ENCODE measurements around the gene RUFY3.
A peak's percentile ranks its signal among the peaks of the same experiment; 100 is the strongest.
"Not testable (repeated sequence)": the region's sequence is repeated elsewhere in the genome, so short reads cannot be mapped to it uniquely, and the experiment has no call there.

DNA sequence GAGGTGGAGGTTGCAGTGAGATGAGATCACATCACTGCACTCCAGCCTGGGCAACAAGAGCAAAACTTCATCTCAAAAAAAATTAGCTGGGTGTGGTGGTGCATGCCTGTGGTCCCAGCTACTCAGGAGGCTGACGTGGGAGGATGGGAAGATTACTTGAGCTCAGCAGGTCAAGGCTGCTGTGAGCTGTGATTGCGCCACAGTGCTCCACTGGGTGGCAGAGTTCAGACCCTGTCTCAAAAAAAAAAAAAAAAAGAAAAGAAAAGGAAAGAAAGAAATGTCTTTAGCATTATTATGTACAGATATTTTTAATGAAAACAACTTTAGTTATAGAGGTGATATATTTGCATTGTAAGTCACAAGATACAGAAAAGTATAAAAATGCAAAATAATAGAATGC lies 14.2 kb downstream of the RUFY3 start:
- TF ChIP-seq MAFK (IDR thresholded peaks at IDR 0.05; ENCODE audit: partially characterized antibody); HDAC2 (IDR thresholded peaks at IDR 0.05); RFX5 (IDR thresholded peaks at IDR 0.05): not testable (repeated sequence)
- TF ChIP-seq, protein P1, sequence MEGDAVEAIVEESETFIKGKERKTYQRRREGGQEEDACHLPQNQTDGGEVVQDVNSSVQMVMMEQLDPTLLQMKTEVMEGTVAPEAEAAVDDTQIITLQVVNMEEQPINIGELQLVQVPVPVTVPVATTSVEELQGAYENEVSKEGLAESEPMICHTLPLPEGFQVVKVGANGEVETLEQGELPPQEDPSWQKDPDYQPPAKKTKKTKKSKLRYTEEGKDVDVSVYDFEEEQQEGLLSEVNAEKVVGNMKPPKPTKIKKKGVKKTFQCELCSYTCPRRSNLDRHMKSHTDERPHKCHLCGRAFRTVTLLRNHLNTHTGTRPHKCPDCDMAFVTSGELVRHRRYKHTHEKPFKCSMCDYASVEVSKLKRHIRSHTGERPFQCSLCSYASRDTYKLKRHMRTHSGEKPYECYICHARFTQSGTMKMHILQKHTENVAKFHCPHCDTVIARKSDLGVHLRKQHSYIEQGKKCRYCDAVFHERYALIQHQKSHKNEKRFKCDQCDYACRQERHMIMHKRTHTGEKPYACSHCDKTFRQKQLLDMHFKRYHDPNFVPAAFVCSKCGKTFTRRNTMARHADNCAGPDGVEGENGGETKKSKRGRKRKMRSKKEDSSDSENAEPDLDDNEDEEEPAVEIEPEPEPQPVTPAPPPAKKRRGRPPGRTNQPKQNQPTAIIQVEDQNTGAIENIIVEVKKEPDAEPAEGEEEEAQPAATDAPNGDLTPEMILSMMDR (IDR thresholded peaks at IDR 0.05), result peak; percentile 21; the same call in 2 of the 3 replicates
- TF ChIP-seq, protein P2, sequence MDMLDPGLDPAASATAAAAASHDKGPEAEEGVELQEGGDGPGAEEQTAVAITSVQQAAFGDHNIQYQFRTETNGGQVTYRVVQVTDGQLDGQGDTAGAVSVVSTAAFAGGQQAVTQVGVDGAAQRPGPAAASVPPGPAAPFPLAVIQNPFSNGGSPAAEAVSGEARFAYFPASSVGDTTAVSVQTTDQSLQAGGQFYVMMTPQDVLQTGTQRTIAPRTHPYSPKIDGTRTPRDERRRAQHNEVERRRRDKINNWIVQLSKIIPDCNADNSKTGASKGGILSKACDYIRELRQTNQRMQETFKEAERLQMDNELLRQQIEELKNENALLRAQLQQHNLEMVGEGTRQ (IDR thresholded peaks at IDR 0.05), result not testable (repeated sequence)
